Measurements from ENCODE around the gene TRPM2.

- TF ChIP-seq POLR2A (IDR thresholded peaks at IDR 0.05; ENCODE audit: extremely low read depth, insufficient read length) (no peak), CTCF (IDR thresholded peaks at IDR 0.05; ENCODE audit: low read depth, low read length) (no peak)
- TF ChIP-seq, protein P1, sequence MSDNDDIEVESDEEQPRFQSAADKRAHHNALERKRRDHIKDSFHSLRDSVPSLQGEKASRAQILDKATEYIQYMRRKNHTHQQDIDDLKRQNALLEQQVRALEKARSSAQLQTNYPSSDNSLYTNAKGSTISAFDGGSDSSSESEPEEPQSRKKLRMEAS (IDR thresholded peaks at IDR 0.05; ENCODE audit: low read depth, low read length), result no peak
Measured at GRCh38 chr21:44350773-44351481, 2.5 kb upstream of the TRPM2 start.

All from NB4 (cell line).